CD4-positive, alpha-beta T cell treated with Interferon gamma for 1 hour (primary cell): Measurements from ENCODE around the gene MTFR2.
"Not testable (repeated sequence)": the region's sequence is repeated elsewhere in the genome, so short reads cannot be mapped to it uniquely, and the experiment has no call there.

Source experiments
- DNase-seq: peaks from one replicate; pipeline ENCODE4 v3.0.0-alpha.2; 2020

MTFR2 gene

GRCh38 chr6:136232701-136233100 is 17.4 kb downstream of the MTFR2 start:
- DNase-seq = no peak

- DNase-seq = no peak
These were observed 19.8 kb downstream of the MTFR2 start for GRCh38 chr6:136230219-136230853.

- no peak for DNase-seq
These were observed 21.3 kb downstream of the MTFR2 start for GRCh38 chr6:136228814-136229213.

- DNase-seq = no peak
These were observed 23.3 kb downstream of the MTFR2 start for GRCh38 chr6:136226674-136227377.

- DNase-seq = peak; percentile 41
These were observed 24.0 kb downstream of the MTFR2 start for GRCh38 chr6:136226027-136226673.

GRCh38 chr6:136225496-136225895 is 24.6 kb downstream of the MTFR2 start:
- DNase-seq = no peak

- not testable (repeated sequence) for DNase-seq
These were observed 25.1 kb downstream of the MTFR2 start for GRCh38 chr6:136224974-136225373.

GRCh38 chr6:136216503-136217401 is 33.4 kb downstream of the MTFR2 start:
- no peak for DNase-seq

- no peak for DNase-seq
These were observed 36.3 kb downstream of the MTFR2 start for GRCh38 chr6:136213853-136214252.

- DNase-seq = no peak
These were observed 37.0 kb downstream of the MTFR2 start for GRCh38 chr6:136213012-136213539.

GRCh38 chr6:136212608-136213007 is 37.5 kb downstream of the MTFR2 start:
- DNase-seq = no peak

- no peak for DNase-seq
These were observed 39.5 kb downstream of the MTFR2 start for GRCh38 chr6:136210398-136211165.

- no peak for DNase-seq
These were observed 40.6 kb downstream of the MTFR2 start for GRCh38 chr6:136209496-136209895.

- DNase-seq = no peak
These were observed 41.3 kb downstream of the MTFR2 start for GRCh38 chr6:136208783-136209182.

GRCh38 chr6:136201732-136202131 is 48.4 kb downstream of the MTFR2 start:
- DNase-seq = no peak

GRCh38 chr6:136192902-136193301 is 57.2 kb downstream of the MTFR2 start:
- DNase-seq = no peak

- no peak for DNase-seq
These were observed 58.4 kb downstream of the MTFR2 start for GRCh38 chr6:136191606-136192312.

GRCh38 chr6:136189104-136189503 is 61.0 kb downstream of the MTFR2 start:
- no peak for DNase-seq

GRCh38 chr6:136188486-136188885 is 61.6 kb downstream of the MTFR2 start:
- DNase-seq = no peak

- DNase-seq = no peak
These were observed 63.7 kb downstream of the MTFR2 start for GRCh38 chr6:136186363-136186762.

- no peak for DNase-seq
These were observed 65.4 kb downstream of the MTFR2 start for GRCh38 chr6:136184738-136185137.
